ENCODE measurements around the gene GNAT1. TPM values are rescaled to one million over a fixed set of nuclear protein-coding genes. Genes with fewer than 3 reads are reported as not detected.

The GNAT1 gene
- total RNA-seq, 1 experiment from 2014 or later, result 0.50 TPM

DNA sequence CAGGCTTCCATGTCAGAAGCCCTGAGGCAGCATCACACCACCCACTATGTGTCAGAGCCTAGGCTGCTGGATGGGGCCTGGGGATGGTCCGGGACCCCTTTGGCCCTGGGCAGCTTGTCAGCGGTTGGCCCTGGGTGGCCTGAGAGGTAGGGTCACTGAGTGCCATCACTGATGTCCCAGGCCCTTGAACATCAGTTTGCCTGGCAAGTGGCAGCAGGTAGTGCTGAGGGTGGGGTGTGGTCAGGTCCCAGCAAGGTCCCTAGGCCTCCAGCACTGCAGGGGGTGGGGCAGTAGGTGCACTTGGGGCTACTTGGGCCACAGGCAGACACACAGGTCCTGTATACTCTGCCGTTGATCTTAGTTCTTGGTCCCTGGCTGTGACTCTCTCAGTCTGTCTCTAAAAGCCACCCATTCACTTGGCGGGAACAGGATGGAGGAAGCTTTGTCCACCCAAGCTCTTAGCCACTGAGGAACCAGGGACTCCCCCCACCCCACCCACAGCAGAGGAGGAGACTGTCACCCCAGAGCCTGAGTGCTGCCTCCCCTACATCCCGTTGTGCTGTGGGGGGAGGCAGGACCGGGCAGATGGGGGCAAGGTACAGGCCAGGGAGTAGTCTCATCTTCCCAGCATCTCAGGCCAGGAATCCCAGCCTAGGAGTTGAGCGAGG, 50.4 kb downstream of the GNAT1 start:
- H3K4me1 Mint-ChIP-seq (ENCODE audit: low read depth, unreplicated experiment), result peaks cover 9% of the 10 kb centered on the region
- H3K27ac Mint-ChIP-seq (ENCODE audit: unreplicated experiment), result no peak overlapping the region
- intact Hi-C loops (cut with micrococcal nuclease; ENCODE audit: unreplicated experiment), result no loop called here
- no peaks in the 10 kb centered on the region for H3K9me3 Mint-ChIP-seq (ENCODE audit: unreplicated experiment)
- Histone ChIP-seq H3K9me3 (no peaks in the 10 kb centered on the region), H3K27me3 (replicated peaks; ENCODE audit: control insufficient read depth, insufficient read depth, low read length) (no peaks in the 10 kb centered on the region), H3K4me3 (ENCODE audit: low read depth, low read length) (no peak overlapping the region), H3K4me1 (peaks cover 20% of the 10 kb centered on the region), H3K36me3 (ENCODE audit: control insufficient read depth, insufficient read depth, low read length) (no peaks in the 10 kb centered on the region; the same call in none of the 2 replicates)
- no peak overlapping the region for H3K4me3 Mint-ChIP-seq (ENCODE audit: unreplicated experiment)
- DNase-seq, result no peak
- H3K27me3 Mint-ChIP-seq (ENCODE audit: insufficient read depth, unreplicated experiment), result no peaks in the 10 kb centered on the region
- BruUV-seq (replicated peaks), result no TSS peak
- ChIA-PET CTCF (interaction anchor here (0.6 to 0.7 kb wide), 2 partner anchors 17 to 18 kb away, joined by 3 to 6 read pairs; no protein-coding TSS in a partner anchor), POLR2A (no interaction called here)
- peaks cover 15% of the 10 kb centered on the region for H3K36me3 Mint-ChIP-seq (ENCODE audit: insufficient read depth, unreplicated experiment)
- TF ChIP-seq, protein P1, sequence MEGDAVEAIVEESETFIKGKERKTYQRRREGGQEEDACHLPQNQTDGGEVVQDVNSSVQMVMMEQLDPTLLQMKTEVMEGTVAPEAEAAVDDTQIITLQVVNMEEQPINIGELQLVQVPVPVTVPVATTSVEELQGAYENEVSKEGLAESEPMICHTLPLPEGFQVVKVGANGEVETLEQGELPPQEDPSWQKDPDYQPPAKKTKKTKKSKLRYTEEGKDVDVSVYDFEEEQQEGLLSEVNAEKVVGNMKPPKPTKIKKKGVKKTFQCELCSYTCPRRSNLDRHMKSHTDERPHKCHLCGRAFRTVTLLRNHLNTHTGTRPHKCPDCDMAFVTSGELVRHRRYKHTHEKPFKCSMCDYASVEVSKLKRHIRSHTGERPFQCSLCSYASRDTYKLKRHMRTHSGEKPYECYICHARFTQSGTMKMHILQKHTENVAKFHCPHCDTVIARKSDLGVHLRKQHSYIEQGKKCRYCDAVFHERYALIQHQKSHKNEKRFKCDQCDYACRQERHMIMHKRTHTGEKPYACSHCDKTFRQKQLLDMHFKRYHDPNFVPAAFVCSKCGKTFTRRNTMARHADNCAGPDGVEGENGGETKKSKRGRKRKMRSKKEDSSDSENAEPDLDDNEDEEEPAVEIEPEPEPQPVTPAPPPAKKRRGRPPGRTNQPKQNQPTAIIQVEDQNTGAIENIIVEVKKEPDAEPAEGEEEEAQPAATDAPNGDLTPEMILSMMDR (IDR thresholded peaks at IDR 0.05; ENCODE audit: insufficient read depth in 1 of 2, low read depth in 1 of 2, low read length in 1 of 2, severe bottlenecking in 1 of 2, unreplicated experiment in 1 of 2), result no peak

DNA sequence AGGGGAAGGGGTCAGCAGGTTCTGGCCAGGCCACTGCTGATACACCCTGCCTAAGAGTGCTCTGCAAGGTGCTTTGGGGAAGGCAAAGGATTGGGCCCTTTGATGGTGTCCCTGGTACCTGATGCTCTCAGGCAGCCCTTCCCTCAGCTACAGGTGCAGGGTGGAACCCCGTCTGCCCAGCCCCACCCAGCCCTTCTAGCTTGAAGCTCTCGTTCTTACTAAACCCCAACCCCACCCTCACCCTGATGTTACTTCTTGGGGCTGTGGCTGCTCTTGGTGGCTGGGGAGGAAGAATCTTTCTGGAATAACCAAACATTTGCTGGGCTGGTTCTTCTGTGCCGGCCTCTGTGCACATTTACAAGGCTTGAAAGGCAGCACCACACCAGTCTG, 51.0 kb downstream of the GNAT1 start:
- no TSS peak for BruUV-seq (replicated peaks)
- ChIA-PET POLR2A (no interaction called here), CTCF (interaction anchor here (0.9 kb wide), 1 partner anchor 12 kb away, joined by 3 read pairs; no protein-coding TSS in a partner anchor)
- TF ChIP-seq, protein P1 (IDR thresholded peaks at IDR 0.05; ENCODE audit: insufficient read depth in 1 of 2, low read depth in 1 of 2, low read length in 1 of 2, severe bottlenecking in 1 of 2, unreplicated experiment in 1 of 2), result no peak
- H3K4me3 ChIP-seq (ENCODE audit: low read depth, low read length), result no peak overlapping the region
- Mint-ChIP-seq H3K27me3 (ENCODE audit: insufficient read depth, unreplicated experiment) (no peaks in the 10 kb centered on the region), H3K36me3 (ENCODE audit: insufficient read depth, unreplicated experiment) (peaks cover 15% of the 10 kb centered on the region), H3K4me1 (ENCODE audit: low read depth, unreplicated experiment) (peaks cover 4% of the 10 kb centered on the region), H3K27ac (ENCODE audit: unreplicated experiment) (no peak overlapping the region), H3K4me3 (ENCODE audit: unreplicated experiment) (no peak overlapping the region), H3K9me3 (ENCODE audit: unreplicated experiment) (no peaks in the 10 kb centered on the region)
- H3K4me1 ChIP-seq, result peaks cover 15% of the 10 kb centered on the region
- no peaks in the 10 kb centered on the region; the same call in none of the 2 replicates for H3K36me3 ChIP-seq (ENCODE audit: control insufficient read depth, insufficient read depth, low read length)
- intact Hi-C loops (cut with micrococcal nuclease; ENCODE audit: unreplicated experiment), result no loop called here
- DNase-seq, result no peak
- H3K27me3 ChIP-seq (replicated peaks; ENCODE audit: control insufficient read depth, insufficient read depth, low read length), result no peaks in the 10 kb centered on the region
- no peaks in the 10 kb centered on the region for H3K9me3 ChIP-seq

DNA sequence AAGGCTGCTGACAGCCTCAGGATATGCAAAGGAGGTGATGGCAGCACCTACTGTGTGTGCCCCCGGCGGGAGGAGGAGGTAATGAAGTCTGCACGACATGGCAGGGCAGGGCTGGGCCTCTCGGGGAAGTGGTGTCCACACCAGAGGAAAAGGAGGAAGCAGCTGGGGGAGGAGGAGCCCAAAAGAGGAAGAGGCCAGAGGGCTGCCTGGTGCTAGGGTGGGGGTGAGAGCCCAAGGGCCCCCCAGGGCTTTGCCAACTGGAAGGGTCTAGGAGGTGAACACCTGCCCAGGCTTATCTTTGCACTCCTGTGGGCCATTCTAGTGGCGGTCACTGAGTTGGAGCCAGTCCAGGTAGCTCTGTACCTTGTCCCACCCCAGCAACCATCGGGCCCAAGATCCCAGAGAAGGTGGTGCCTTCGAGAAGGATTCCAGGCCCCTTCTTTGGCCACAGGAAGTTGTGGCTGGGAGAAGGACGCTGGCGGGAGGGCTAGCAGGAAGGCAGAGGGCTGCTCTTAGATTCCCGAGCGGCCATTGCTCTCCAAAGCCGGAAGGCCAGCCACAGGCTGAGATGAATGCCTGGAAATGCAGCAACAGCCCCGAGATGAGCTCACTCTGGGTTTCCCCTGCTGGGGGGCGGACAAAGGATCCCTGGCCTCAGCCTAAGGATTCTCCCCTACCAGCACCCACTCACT, 51.6 kb downstream of the GNAT1 start:
- H3K36me3 ChIP-seq (ENCODE audit: control insufficient read depth, insufficient read depth, low read length), result no peaks in the 10 kb centered on the region; the same call in none of the 2 replicates
- CTCF ChIA-PET, result interaction anchor here (0.9 kb wide), 1 partner anchor 13 kb away, joined by 3 read pairs; no protein-coding TSS in a partner anchor

More for the DNA sequence above, 51.6 kb downstream of the GNAT1 start:
- no peaks in the 10 kb centered on the region for H3K27me3 ChIP-seq (replicated peaks; ENCODE audit: control insufficient read depth, insufficient read depth, low read length)
- Mint-ChIP-seq H3K36me3 (ENCODE audit: insufficient read depth, unreplicated experiment) (peaks cover 15% of the 10 kb centered on the region), H3K4me1 (ENCODE audit: low read depth, unreplicated experiment) (no peaks in the 10 kb centered on the region), H3K4me3 (ENCODE audit: unreplicated experiment) (no peak overlapping the region), H3K27ac (ENCODE audit: unreplicated experiment) (no peak overlapping the region), H3K9me3 (ENCODE audit: unreplicated experiment) (no peaks in the 10 kb centered on the region), H3K27me3 (ENCODE audit: insufficient read depth, unreplicated experiment) (no peaks in the 10 kb centered on the region)
- H3K9me3 ChIP-seq, result no peaks in the 10 kb centered on the region
- intact Hi-C loops (cut with micrococcal nuclease; ENCODE audit: unreplicated experiment), result no loop called here
- TF ChIP-seq, protein P1 (IDR thresholded peaks at IDR 0.05; ENCODE audit: insufficient read depth in 1 of 2, low read depth in 1 of 2, low read length in 1 of 2, severe bottlenecking in 1 of 2, unreplicated experiment in 1 of 2), result no peak
- peaks cover 9% of the 10 kb centered on the region for H3K4me1 ChIP-seq
- DNase-seq, result no peak
- POLR2A ChIA-PET, result interaction anchor here (0.5 kb wide), 1 partner anchor 326 kb away, joined by 8 read pairs; the partner anchor contains the start of gene HEMK1
- BruUV-seq (replicated peaks), result no TSS peak
- no peak overlapping the region for H3K4me3 ChIP-seq (ENCODE audit: low read depth, low read length)
